SKM-1 (cell line): ENCODE measurements around the gene AGMO.

ENCODE experiments used
- DNase-seq: peaks from one replicate; lab custom pipeline; 2025; ENCODE audit not compliant: unreplicated experiment; lab: John Stamatoyannopoulos, UW

The AGMO gene

GRCh38 chr7:15561835-15562234, at the start of gene AGMO:
Gene AGMO, minus strand, starts transcription at chr7:15562015.
- no peak for DNase-seq

DNA sequence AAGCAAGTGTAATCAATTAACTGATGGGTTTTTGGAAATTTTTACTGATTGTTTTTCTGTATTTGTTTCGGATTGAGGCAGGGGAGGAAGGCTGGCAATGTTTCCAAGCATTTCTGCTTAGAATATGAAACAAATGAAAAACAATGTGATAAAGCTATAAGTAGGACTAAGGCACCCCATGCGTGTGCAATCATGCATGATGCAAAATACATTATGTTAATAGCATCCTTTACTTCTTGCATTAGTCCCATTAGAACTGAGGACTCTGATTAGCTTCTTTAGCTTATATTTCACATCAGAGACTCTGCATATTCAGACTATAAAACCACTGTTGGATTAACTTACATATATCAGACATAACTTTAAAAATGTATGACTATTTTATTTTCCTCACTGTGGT, 48.7 kb upstream of the AGMO start:
- no peak for DNase-seq

DNA sequence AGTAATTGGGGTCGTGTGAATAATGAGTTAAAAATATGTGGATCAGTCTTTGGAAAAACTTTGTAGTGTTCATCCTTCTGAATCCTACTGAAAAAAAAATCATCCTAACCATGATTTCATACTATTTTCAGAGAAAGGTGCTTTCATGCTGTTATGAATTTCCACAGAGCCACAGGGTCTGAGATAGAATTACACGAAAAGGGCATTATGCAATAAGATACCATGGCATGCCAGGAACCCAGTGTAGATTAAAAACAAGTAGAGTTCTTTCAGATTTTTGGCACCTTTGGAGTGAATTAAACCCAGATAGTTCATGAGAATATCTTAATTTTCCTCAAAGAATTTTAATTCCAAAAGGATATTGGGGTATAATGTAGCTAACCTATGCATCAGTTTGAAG, 47.5 kb upstream of the AGMO start:
- DNase-seq = no peak

- no peak for DNase-seq
These were observed 45.9 kb upstream of the AGMO start for GRCh38 chr7:15607529-15608210.

DNA sequence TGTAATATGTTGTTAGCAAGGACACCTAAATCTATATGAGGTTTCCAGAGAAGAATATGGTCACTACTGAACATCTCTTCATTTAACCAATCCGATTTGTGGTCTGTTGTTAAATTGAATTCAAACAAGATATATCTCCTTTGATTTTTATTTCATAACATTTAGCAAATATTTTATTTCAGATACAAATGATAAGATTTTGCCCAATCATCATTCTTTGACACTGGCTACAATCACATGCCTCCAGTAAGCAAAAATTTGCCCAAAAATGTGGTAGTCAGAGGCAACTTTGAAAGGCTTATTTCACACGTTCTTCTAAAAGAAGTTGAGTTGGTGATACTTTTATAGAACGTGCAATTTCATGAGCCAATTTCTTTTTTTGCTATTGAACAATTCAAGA, 44.7 kb upstream of the AGMO start:
- DNase-seq = no peak

- no peak for DNase-seq
These were observed 42.4 kb upstream of the AGMO start for GRCh38 chr7:15604166-15604565.

DNA sequence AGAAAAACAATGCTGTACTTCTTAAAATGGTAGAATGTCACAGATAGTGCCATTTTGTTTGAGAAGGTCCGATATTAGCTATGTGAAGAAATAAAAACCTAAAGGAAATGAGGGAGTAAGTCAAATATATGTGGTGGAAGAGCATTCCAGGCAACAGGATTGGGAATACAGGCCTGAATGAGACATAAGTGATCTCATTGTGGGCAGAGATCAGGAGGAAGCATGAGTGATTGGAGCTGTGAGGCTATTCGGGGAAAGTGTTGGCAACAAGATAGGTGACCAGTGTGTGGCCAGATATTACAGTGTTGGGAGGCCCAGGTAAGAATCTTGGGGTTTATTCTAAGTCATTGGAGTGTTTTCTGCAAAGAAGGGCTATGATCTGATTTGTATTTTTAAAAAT, 41.3 kb upstream of the AGMO start:
- no peak for DNase-seq

DNA sequence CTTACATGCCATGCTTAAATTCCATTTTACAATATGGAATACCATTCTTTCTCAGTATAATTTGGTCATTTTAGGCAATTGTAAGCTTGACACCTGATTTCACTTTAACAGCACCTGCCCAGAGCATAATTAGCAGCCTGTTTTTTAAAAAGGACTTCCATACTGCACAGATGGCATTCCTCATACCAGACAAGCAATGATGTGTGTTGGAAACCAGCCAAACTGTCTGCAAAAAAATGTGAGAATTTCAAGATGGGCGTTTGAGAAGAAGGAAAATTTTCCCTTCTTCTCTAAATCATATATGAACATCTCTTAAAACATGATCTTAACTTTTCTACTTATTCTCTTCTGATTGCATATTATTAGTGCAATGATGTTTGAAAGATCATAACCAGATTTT, 40.4 kb upstream of the AGMO start:
- no peak for DNase-seq

DNA sequence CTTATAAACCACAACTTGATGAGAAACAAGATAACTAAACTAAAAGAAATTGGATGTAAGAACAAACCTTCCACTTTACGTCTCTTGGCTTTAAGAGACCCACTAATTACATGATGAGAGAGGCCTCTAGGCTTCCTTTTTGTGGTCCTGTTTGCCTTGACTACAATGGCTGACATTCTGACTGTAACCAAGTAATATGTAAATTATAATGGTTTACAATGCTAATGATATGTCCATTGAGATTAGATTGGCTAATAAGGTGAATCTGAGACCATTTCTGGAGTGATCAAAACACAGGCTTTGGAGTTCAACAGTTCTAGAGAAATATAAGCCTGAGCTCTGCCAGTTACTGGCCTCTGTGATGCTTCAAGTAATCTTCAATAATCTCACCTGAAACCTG, 39.4 kb upstream of the AGMO start:
- no peak for DNase-seq

GRCh38 chr7:15600298-15600697, 38.5 kb upstream of the AGMO start:
- no peak for DNase-seq

GRCh38 chr7:15594461-15594860, 32.6 kb upstream of the AGMO start:
- DNase-seq = no peak

DNA sequence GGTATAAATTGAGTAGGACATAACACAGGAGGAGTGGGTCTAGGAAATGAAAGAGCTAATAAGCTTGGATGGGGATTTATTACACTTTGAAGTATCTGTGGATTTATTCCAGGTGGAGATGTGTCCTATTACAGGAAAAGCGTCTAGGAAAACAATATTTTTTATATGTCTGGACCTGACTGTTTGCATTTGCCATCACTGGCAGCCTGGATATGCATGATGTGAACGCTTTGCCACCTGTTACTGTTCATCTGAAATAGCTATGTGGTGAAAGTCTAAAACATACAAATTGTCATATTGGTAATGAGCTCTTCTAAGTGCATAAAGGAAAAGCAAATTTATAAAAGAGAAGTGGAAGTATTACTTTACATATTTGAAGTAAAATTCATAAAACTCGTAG, 31.6 kb upstream of the AGMO start:
- DNase-seq = no peak

DNA sequence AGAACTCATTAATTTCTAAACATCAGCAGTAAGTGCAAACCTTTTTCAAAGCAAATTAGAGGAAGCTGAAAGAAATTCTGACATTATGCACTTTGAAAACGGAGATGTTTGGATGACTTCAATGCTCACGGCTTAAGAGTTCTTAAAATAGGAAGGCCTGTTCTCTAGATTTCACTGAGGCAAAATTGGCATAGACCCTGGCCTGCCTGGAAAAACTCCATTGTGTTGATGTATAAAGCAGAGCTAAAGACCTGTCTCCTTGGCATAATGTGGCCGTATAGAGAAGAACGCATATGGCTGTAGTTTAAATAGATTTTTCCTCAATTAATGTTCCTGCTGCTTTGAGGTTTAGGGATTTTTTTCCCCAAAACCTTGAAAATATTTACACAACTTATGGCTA, 24.5 kb upstream of the AGMO start:
- DNase-seq = no peak

- no peak for DNase-seq
These were observed 22.8 kb upstream of the AGMO start for GRCh38 chr7:15584575-15584974.

- DNase-seq = no peak
These were observed 21.0 kb upstream of the AGMO start for GRCh38 chr7:15582773-15583172.

DNA sequence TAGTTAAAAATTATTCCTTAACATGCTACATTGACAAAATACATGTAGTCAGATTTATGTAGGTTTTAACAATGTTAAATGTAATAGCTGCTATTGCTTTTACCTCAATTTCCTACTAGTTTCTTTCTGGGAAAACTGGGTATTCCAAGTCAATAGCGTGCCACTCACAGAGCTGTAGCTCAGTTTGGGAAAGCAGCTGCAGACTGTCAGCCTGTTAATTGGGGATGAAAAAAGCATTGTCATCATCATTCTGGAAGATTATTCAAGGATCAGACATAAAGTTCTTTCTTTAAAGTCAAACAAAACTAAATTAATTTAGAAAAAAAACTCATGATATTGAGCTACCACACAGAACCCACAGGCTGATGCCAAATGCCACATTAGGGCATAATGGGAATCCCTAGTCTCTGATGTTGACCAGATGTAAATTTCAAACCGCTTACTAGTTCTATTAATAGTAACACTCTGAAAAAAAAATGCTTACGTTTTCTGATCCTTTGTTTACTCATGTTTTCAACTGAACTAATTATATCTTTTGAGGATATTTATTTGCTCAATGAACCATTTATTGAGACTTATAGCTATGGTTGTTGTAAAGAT, 19.6 kb upstream of the AGMO start:
- no peak for DNase-seq

DNA sequence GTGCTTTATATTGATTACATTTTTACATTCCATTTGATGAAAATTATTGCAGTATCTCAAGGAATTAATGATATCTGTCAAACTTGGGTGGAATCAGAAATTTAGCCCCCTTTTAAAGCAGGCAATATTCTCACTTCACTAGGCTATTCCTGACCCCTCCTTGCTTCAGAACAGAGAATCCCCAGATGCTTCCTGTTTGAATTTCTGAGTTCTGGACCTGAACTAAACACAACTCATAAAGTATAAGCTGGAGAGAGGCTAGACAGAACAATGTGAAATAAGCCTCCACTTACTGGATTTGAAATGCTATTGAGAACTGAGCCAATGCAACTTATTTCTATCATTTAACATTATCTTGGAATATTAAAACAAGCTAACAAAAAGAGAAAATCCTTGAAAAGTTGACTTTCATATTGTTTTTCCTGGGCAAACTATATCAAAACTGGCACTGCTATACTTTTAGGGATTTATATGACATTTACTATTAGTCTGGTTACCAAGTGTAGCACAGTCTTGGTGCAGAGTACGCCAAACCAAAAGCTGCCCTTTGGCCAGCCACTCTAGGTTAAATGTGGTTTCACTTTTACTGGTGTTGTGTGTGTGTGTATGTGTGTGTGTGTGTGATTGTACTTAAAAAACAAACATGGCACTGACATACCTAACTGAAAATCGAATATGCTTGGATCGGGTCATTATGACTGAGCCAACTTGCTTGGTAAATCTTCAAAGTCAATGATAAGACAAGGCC, 19.0 kb upstream of the AGMO start:
- DNase-seq = no peak

- DNase-seq = no peak
These were observed 15.8 kb upstream of the AGMO start for GRCh38 chr7:15577600-15577999.

GRCh38 chr7:15571301-15571878, 9.6 kb upstream of the AGMO start:
- DNase-seq = no peak

- DNase-seq = no peak
These were observed 5.8 kb upstream of the AGMO start for GRCh38 chr7:15567652-15568051.

DNA sequence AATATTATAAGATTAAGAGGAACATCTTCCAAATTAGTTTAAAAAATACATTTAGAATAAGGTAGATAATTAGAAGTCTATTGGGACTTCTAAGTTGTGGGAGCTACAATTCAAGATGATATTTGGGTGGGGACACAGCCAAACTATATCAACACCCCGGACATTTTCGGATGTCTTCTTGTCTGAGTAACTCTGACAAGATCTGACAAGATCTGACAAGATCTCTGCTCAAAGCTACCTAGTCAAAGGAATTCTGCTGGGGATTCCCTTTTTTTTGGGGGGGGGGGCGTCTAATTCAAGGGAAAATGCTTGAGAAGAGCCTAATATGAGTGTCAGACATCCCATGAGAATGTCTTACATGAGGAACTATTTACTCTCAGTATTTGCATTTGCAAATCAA, 5.2 kb upstream of the AGMO start:
- no peak for DNase-seq

DNA sequence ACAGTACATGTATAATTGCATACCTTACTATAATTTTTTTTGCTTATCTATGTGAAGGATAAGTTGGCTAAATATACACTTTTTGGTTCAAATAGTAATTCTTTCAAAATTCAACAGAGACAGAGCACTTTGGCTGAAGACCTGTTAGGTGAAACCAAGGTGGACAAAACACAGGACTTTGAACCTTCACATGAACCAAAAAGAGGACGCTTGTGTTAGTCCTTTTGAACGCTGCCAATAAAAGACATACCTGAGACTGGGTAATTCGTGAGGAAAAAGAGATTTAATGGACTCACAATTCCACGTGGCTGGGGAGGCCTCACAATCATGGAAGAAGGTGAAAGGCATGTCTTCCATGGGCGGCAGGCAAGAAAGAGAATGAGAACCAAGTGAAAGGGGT, 4.7 kb upstream of the AGMO start:
- DNase-seq = no peak
